OCI-LY3 (cell line): Measurements from ENCODE around the gene LAMC3.

Experiments
- CTCF ChIP-seq: fragments of 200-600, 300-600 bp; sonication (generic); IDR thresholded peaks from 2 replicates; pipeline ENCODE4 v1.5.1; 2014; ENCODE audit warnings: antibody characterized with exemption, low read length, low read depth
- EZH2phosphoT487 ChIP-seq: fragments of 200-600 bp; shearing (Covaris generic); IDR thresholded peaks from 2 replicates; pipeline ENCODE4 v1.6.1; 2018; ENCODE audit warnings: antibody characterized with exemption, mixed run types, low read depth

GRCh38 chr9:131032384-131032783, 23.4 kb downstream of the LAMC3 start:
- no peak for TF ChIP-seq CTCF
- no peak for TF ChIP-seq EZH2phosphoT487
